Measurements from ENCODE around the gene GFI1.
"Not testable (repeated sequence)": the region's sequence is repeated elsewhere in the genome, so short reads cannot be mapped to it uniquely, and the experiment has no call there.

Gene GFI1

GRCh38 chr1:92486251-92487077 lies at the start of gene GFI1:
GFI1 (minus strand) TSS chr1:92486925; CDS start chr1:92483487, 3,438 bp downstream.
- peak; percentile 38 for DNase-seq (ENCODE audit: low spot score)

GRCh38 chr1:92532371-92532770 lies 45.6 kb upstream of the GFI1 start:
- DNase-seq (ENCODE audit: low spot score), result not testable (repeated sequence)

- DNase-seq (ENCODE audit: low spot score), result not testable (repeated sequence)
Measured at GRCh38 chr1:92531939-92532338, 45.2 kb upstream of the GFI1 start.

- DNase-seq (ENCODE audit: low spot score), result no peak
Measured at GRCh38 chr1:92527670-92528069, 40.9 kb upstream of the GFI1 start.

- not testable (repeated sequence) for DNase-seq (ENCODE audit: low spot score)
Measured at GRCh38 chr1:92524944-92525590, 38.3 kb upstream of the GFI1 start.

GRCh38 chr1:92519043-92519442 lies 32.3 kb upstream of the GFI1 start:
- DNase-seq (ENCODE audit: low spot score), result no peak

GRCh38 chr1:92516574-92516973 lies 29.8 kb upstream of the GFI1 start:
- no peak for DNase-seq (ENCODE audit: low spot score)

- no peak for DNase-seq (ENCODE audit: low spot score)
Measured at GRCh38 chr1:92515796-92516201, 29.1 kb upstream of the GFI1 start.

- no peak for DNase-seq (ENCODE audit: low spot score)
Measured at GRCh38 chr1:92511541-92511940, 24.8 kb upstream of the GFI1 start.

GRCh38 chr1:92509619-92510018 lies 22.9 kb upstream of the GFI1 start:
- no peak for DNase-seq (ENCODE audit: low spot score)

- no peak for DNase-seq (ENCODE audit: low spot score)
Measured at GRCh38 chr1:92505015-92505692, 18.4 kb upstream of the GFI1 start.

GRCh38 chr1:92504291-92505014 lies 17.7 kb upstream of the GFI1 start:
- no peak for DNase-seq (ENCODE audit: low spot score)

GRCh38 chr1:92503926-92504285 lies 17.2 kb upstream of the GFI1 start:
- DNase-seq (ENCODE audit: low spot score), result no peak

- no peak for DNase-seq (ENCODE audit: low spot score)
Measured at GRCh38 chr1:92503043-92503925, 16.6 kb upstream of the GFI1 start.

- no peak for DNase-seq (ENCODE audit: low spot score)
Measured at GRCh38 chr1:92502247-92502646, 15.5 kb upstream of the GFI1 start.

- no peak for DNase-seq (ENCODE audit: low spot score)
Measured at GRCh38 chr1:92500552-92500951, 13.8 kb upstream of the GFI1 start.

- DNase-seq (ENCODE audit: low spot score), result no peak
Measured at GRCh38 chr1:92495392-92496063, 8.8 kb upstream of the GFI1 start.

GRCh38 chr1:92494485-92495141 lies 7.9 kb upstream of the GFI1 start:
- no peak for DNase-seq (ENCODE audit: low spot score)

- no peak for DNase-seq (ENCODE audit: low spot score)
Measured at GRCh38 chr1:92493139-92493538, 6.4 kb upstream of the GFI1 start.

- DNase-seq (ENCODE audit: low spot score), result no peak
Measured at GRCh38 chr1:92488832-92489231, 2.1 kb upstream of the GFI1 start.

Data from AG08396 (cell line).